Mesenchymal stem cell (in vitro differentiated cells and primary cell): ENCODE data around the gene ZDHHC1.

Experiments
- DNase-seq: peaks from one replicate; pipeline ENCODE4 v3.0.0-alpha.2; 2013
- H2AFZ ChIP-seq: one replicate; pipeline ENCODE4 v1.6.1; 2013; ENCODE audit warnings: low read depth, mild to moderate bottlenecking, control low read depth, inconsistent platforms, low read length, moderate library complexity
- H2AK5ac ChIP-seq: 2 replicates; pipeline ENCODE4 v1.6.1; 2013; ENCODE audit warnings: low read length, moderate library complexity, mild to moderate bottlenecking, inconsistent platforms; ENCODE audit not compliant: severe bottlenecking
- H2BK120ac ChIP-seq: one replicate; pipeline ENCODE4 v1.6.1; 2013; ENCODE audit warnings: low read depth, mild to moderate bottlenecking, inconsistent platforms, low read length, moderate library complexity
- H2BK12ac ChIP-seq, 2 experiments: one replicate each; pipeline ENCODE4 v1.6.1; 2013; ENCODE audit warnings: inconsistent platforms in 2 of 2, low read length in 2 of 2, mild to moderate bottlenecking in 2 of 2, moderate library complexity in 2 of 2, control low read depth in 1 of 2
- H2BK15ac ChIP-seq: one replicate; pipeline ENCODE4 v1.6.1; 2013; ENCODE audit warnings: mild to moderate bottlenecking, low read depth, inconsistent platforms; ENCODE audit not compliant: poor library complexity, severe bottlenecking
- H2BK5ac ChIP-seq: 2 replicates; pipeline ENCODE4 v1.6.1; 2013; ENCODE audit warnings: low read depth, mild to moderate bottlenecking, low read length, control low read depth, inconsistent platforms; ENCODE audit not compliant: poor library complexity, severe bottlenecking
- H3K14ac ChIP-seq, 2 experiments: one replicate each; pipeline ENCODE4 v1.6.1; 2013; ENCODE audit warnings: inconsistent platforms in 2 of 2, low read length in 2 of 2, control low read depth in 1 of 2, mild to moderate bottlenecking in 1 of 2, moderate library complexity in 1 of 2
- H3K18ac ChIP-seq, 2 experiments: one replicate each; pipeline ENCODE4 v1.6.1; 2013; ENCODE audit warnings: inconsistent platforms in 2 of 2, low read length in 2 of 2, control low read depth in 1 of 2, low read depth in 1 of 2, mild to moderate bottlenecking in 1 of 2
- H3K23ac ChIP-seq, 2 experiments: one replicate each; pipeline ENCODE4 v1.6.1; 2013; ENCODE audit warnings: inconsistent platforms in 2 of 2, low read length in 2 of 2, mild to moderate bottlenecking in 2 of 2, moderate library complexity in 2 of 2, control low read depth in 1 of 2
- H3K27ac ChIP-seq: 2 replicates; pipeline ENCODE4 v1.5.1; 2013; ENCODE audit warnings: mild to moderate bottlenecking, moderate library complexity, low read length, control low read depth, inconsistent platforms; ENCODE audit not compliant: poor library complexity, severe bottlenecking
- H3K27me3 ChIP-seq, 2 experiments: 2 replicates each; pipeline versions ENCODE4 v1.6.1 to v1.7.0; 2013; ENCODE audit warnings: low read length in 2 of 2, mild to moderate bottlenecking in 2 of 2, moderate library complexity in 2 of 2, control low read depth in 1 of 2, inconsistent platforms in 1 of 2; ENCODE audit not compliant: control insufficient read depth in 1 of 2, insufficient read depth in 1 of 2
- H3K36me3 ChIP-seq, 2 experiments: 2 replicates each; pipeline versions ENCODE4 v1.6.1 to v1.7.0; 2013; ENCODE audit warnings: low read length in 2 of 2, control low read depth in 1 of 2, inconsistent platforms in 1 of 2, low read depth in 1 of 2, mild to moderate bottlenecking in 1 of 2; ENCODE audit not compliant: insufficient read depth in 2 of 2, control insufficient read depth in 1 of 2
- H3K4ac ChIP-seq, 2 experiments: one replicate each; pipeline ENCODE4 v1.6.1; 2013; ENCODE audit warnings: inconsistent platforms in 2 of 2, low read length in 2 of 2, mild to moderate bottlenecking in 2 of 2, moderate library complexity in 2 of 2, control low read depth in 1 of 2, low read depth in 1 of 2
- H3K4me1 ChIP-seq: 2 replicates; pipeline ENCODE4 v1.6.1; 2013; ENCODE audit warnings: low read depth, low read length, control low read depth; ENCODE audit not compliant: control insufficient read depth, insufficient read depth
- H3K4me2 ChIP-seq: 2 replicates; pipeline ENCODE4 v1.6.1; 2013; ENCODE audit warnings: low read length, mild to moderate bottlenecking, inconsistent platforms; ENCODE audit not compliant: poor library complexity, severe bottlenecking
- H3K4me3 ChIP-seq, 2 experiments: 2 replicates each; pipeline versions ENCODE4 v1.5.1 to v1.7.0; 2013; ENCODE audit warnings: low read length in 2 of 2, mild to moderate bottlenecking in 2 of 2, control low read depth in 1 of 2, low read depth in 1 of 2; ENCODE audit not compliant: insufficient read depth in 1 of 2
- H3K79me1 ChIP-seq: replicated peaks from 2 replicates; pipeline ENCODE4 v1.6.1; 2013; ENCODE audit warnings: mild to moderate bottlenecking, control low read depth, low read length, inconsistent platforms; ENCODE audit not compliant: poor library complexity, severe bottlenecking
- H3K9ac ChIP-seq: 2 replicates; pipeline ENCODE4 v1.7.0; 2013; ENCODE audit warnings: mild to moderate bottlenecking, low read length, moderate library complexity
- H3K9me3 ChIP-seq: 2 replicates; pipeline ENCODE4 v1.7.0; 2013; ENCODE audit warnings: mild to moderate bottlenecking, low read length; ENCODE audit not compliant: control insufficient read depth
- H4K8ac ChIP-seq: one replicate; pipeline ENCODE4 v1.6.1; 2013; ENCODE audit warnings: inconsistent platforms, mild to moderate bottlenecking, low read length, moderate library complexity
- H4K91ac ChIP-seq: one replicate; pipeline ENCODE4 v1.6.1; 2013; ENCODE audit warnings: mild to moderate bottlenecking, low read length, inconsistent platforms
- WGBS: methylation state at CpG from one replicate; pipeline ENCODE4 v1.1.7; 2013; ENCODE audit warnings: mixed read lengths; 5-methylcytosine and 5-hydroxymethylcytosine counted together

Gene ZDHHC1

GRCh38 chr16:67413978-67414911 lies 2.0 kb downstream of the ZDHHC1 start:
- H4K8ac ChIP-seq: no peak overlapping the region
- WGBS: 57% methylated on average over 6 of the region's 6 CpGs
- H3K27me3 ChIP-seq: peaks cover 0 to 1% of the 10 kb centered on the region in 2 experiments
- H2AK5ac ChIP-seq: no peak overlapping the region
- no peak overlapping the region for H2BK15ac ChIP-seq
- H3K36me3 ChIP-seq: peaks cover 0 to 5% of the 10 kb centered on the region in 2 experiments
- H3K9me3 ChIP-seq: no peaks in the 10 kb centered on the region
- no peak overlapping the region for H3K27ac ChIP-seq
- H2BK120ac ChIP-seq: no peak overlapping the region
- H3K4me1 ChIP-seq: peaks cover 6% of the 10 kb centered on the region
- no peak overlapping the region for H3K14ac ChIP-seq
- H3K9ac ChIP-seq: peak overlapping the region; percentile 53
- H3K4me2 ChIP-seq: no peak overlapping the region
- H2AFZ ChIP-seq: no peak overlapping the region
- no peak overlapping the region for H4K91ac ChIP-seq
- H3K23ac ChIP-seq: no peak overlapping the region
- no peak overlapping the region for H2BK12ac ChIP-seq
- H3K79me1 ChIP-seq: peaks cover 11% of the 10 kb centered on the region
- H3K4ac ChIP-seq: no peak overlapping the region
- H3K18ac ChIP-seq: no peak overlapping the region
- no peak for DNase-seq
- peak overlapping the region in 1 of 2 experiments; percentile 50 for H3K4me3 ChIP-seq
- no peak overlapping the region for H2BK5ac ChIP-seq

DNA sequence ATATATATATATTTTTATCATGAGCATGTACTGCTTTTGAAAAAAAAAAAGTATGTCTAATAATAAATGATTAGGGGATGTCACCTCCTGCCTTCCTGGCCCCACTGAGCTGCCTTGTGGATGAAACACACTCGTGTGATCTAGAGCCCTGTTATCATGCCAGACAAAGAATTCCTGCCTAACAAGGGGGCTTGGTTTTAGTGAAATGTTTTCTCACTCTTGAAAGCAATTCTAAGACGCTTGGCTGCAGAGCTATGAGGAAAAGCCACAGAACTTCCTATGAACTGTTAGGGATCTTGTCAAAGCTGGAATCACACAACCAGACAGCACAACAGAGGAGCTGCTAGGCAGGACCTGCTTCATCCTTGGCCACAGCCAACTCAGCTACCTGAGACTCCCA lies 4.0 kb downstream of the ZDHHC1 start:
- Histone ChIP-seq H4K91ac (no peak overlapping the region), H3K4me2 (no peak overlapping the region), H2AK5ac (no peak overlapping the region), H3K27me3 (no peaks in the 10 kb centered on the region), H3K27ac (no peak overlapping the region), H3K23ac (no peak overlapping the region), H3K18ac (no peak overlapping the region), H2BK120ac (no peak overlapping the region), H3K4me3 (no peak overlapping the region), H3K4me1 (peaks cover 6% of the 10 kb centered on the region), H3K4ac (no peak overlapping the region), H2AFZ (no peak overlapping the region), H3K9ac (peak overlapping the region; percentile 32), H2BK12ac (no peak overlapping the region), H3K14ac (no peak overlapping the region), H2BK15ac (no peak overlapping the region), H3K9me3 (no peaks in the 10 kb centered on the region), H3K36me3 (peaks cover 0 to 5% of the 10 kb centered on the region in 2 experiments), H4K8ac (no peak overlapping the region), H3K79me1 (peaks cover 12% of the 10 kb centered on the region), H2BK5ac (no peak overlapping the region)
- 60% methylated on average over 2 of the region's 2 CpGs for WGBS
- no peak for DNase-seq

GRCh38 chr16:67411339-67411738 lies 4.9 kb downstream of the ZDHHC1 start:
- no peak overlapping the region for H2BK120ac ChIP-seq
- no peak overlapping the region for H3K27ac ChIP-seq
- no peaks in the 10 kb centered on the region for H3K27me3 ChIP-seq
- no peak overlapping the region for H2BK15ac ChIP-seq
- peaks cover 12% of the 10 kb centered on the region for H3K79me1 ChIP-seq
- H2AFZ ChIP-seq: no peak overlapping the region
- no peak overlapping the region for H2BK12ac ChIP-seq
- H2AK5ac ChIP-seq: no peak overlapping the region
- DNase-seq: no peak
- peaks cover 12% of the 10 kb centered on the region for H3K4me1 ChIP-seq
- H3K23ac ChIP-seq: no peak overlapping the region
- no peak overlapping the region for H3K9ac ChIP-seq
- H3K4me2 ChIP-seq: no peak overlapping the region
- no peaks in the 10 kb centered on the region for H3K9me3 ChIP-seq
- no peak overlapping the region for H4K91ac ChIP-seq
- no peak overlapping the region for H3K4ac ChIP-seq
- H2BK5ac ChIP-seq: no peak overlapping the region
- no peak overlapping the region for H3K18ac ChIP-seq
- H3K14ac ChIP-seq: no peak overlapping the region
- H3K4me3 ChIP-seq: no peak overlapping the region
- H4K8ac ChIP-seq: no peak overlapping the region
- peaks cover 0 to 5% of the 10 kb centered on the region in 2 experiments for H3K36me3 ChIP-seq
- 84% methylated on average over 3 of the region's 3 CpGs for WGBS

GRCh38 chr16:67409631-67410030 lies 6.6 kb downstream of the ZDHHC1 start:
- Histone ChIP-seq H3K4me3 (no peak overlapping the region), H2BK12ac (no peak overlapping the region), H2BK15ac (no peak overlapping the region), H3K4me2 (no peak overlapping the region), H3K9me3 (no peaks in the 10 kb centered on the region), H4K8ac (no peak overlapping the region), H3K4me1 (peaks cover 17% of the 10 kb centered on the region), H2AFZ (no peak overlapping the region), H4K91ac (no peak overlapping the region), H3K79me1 (peaks cover 11% of the 10 kb centered on the region), H3K23ac (no peak overlapping the region), H2BK5ac (no peak overlapping the region), H2AK5ac (no peak overlapping the region), H3K4ac (peak overlapping the region in 1 of 2 experiments; percentile 13), H3K9ac (no peak overlapping the region), H3K27me3 (no peaks in the 10 kb centered on the region), H3K27ac (no peak overlapping the region), H3K18ac (no peak overlapping the region), H3K14ac (no peak overlapping the region), H3K36me3 (peaks cover 4% of the 10 kb centered on the region in 2 experiments), H2BK120ac (no peak overlapping the region)
- no peak for DNase-seq
- 92% methylated on average over 9 of the region's 9 CpGs for WGBS
